GM19099 (cell line): ENCODE measurements around the gene PPFIA3.

Experiments used
- POLR2A ChIP-seq: IDR thresholded peaks from 3 replicates; pipeline ENCODE4 v1.6.1; 2011; ENCODE audit warnings: low read depth; ENCODE audit not compliant: insufficient read length; ENCODE audit errors: extremely low read depth

Gene PPFIA3

GRCh38 chr19:49152119-49152550, 32.8 kb downstream of the PPFIA3 start:
- TF ChIP-seq POLR2A, result no peak

- no peak for TF ChIP-seq POLR2A
Observed at GRCh38 chr19:49153167-49153809, 33.9 kb downstream of the PPFIA3 start.

GRCh38 chr19:49154279-49154678, 34.9 kb downstream of the PPFIA3 start:
- no peak for TF ChIP-seq POLR2A

GRCh38 chr19:49155005-49155819, 35.9 kb downstream of the PPFIA3 start, which contains the start of gene HRC:
HRC (minus strand) TSS chr19:49155396; CDS start chr19:49155237, 159 bp downstream.
- TF ChIP-seq POLR2A, result no peak

- TF ChIP-seq POLR2A, result no peak
Observed at GRCh38 chr19:49155820-49156346, 36.5 kb downstream of the PPFIA3 start.

GRCh38 chr19:49157445-49158224, 38.3 kb downstream of the PPFIA3 start, which contains the start of gene TRPM4:
TRPM4 (plus strand) TSS chr19:49157792; CDS start chr19:49157867, 75 bp downstream.
- TF ChIP-seq POLR2A, result no peak

- no peak for TF ChIP-seq POLR2A
Observed at GRCh38 chr19:49160450-49161189, 41.3 kb downstream of the PPFIA3 start.

- TF ChIP-seq POLR2A, result no peak
Observed at GRCh38 chr19:49161987-49162386, 42.6 kb downstream of the PPFIA3 start.

- no peak for TF ChIP-seq POLR2A
Observed at GRCh38 chr19:49165111-49165750, 45.9 kb downstream of the PPFIA3 start.

- TF ChIP-seq POLR2A, result no peak
Observed at GRCh38 chr19:49165865-49166301, 46.5 kb downstream of the PPFIA3 start.

GRCh38 chr19:49167857-49168409, 48.6 kb downstream of the PPFIA3 start:
- TF ChIP-seq POLR2A, result no peak

GRCh38 chr19:49168421-49168820, 49.1 kb downstream of the PPFIA3 start:
- TF ChIP-seq POLR2A, result no peak

GRCh38 chr19:49173198-49173597, 53.9 kb downstream of the PPFIA3 start:
- TF ChIP-seq POLR2A, result no peak
